HepG2 (cell line): ENCODE data around the gene UAP1L1.

Experiments used
- NFYB ChIP-seq: sonication (generic); formaldehyde crosslinking; IDR thresholded peaks from 2 replicates; pipeline ENCODE4 v1.4.0; 2020; ENCODE audit warnings: missing genetic modification reagents
- SETDB1 ChIP-seq: sonication (generic); formaldehyde crosslinking; IDR thresholded peaks from 2 replicates; pipeline ENCODE4 v1.5.1; 2020; ENCODE audit warnings: missing genetic modification reagents, mild to moderate bottlenecking, borderline replicate concordance
- TF ChIP-seq, protein P1 (sequence below): sonication (generic); formaldehyde crosslinking; IDR thresholded peaks from 2 replicates; pipeline ENCODE4 v1.5.0; 2020; ENCODE audit warnings: mild to moderate bottlenecking, missing genetic modification reagents, moderate library complexity
- TF ChIP-seq, protein P2 (sequence below): sonication (generic); formaldehyde crosslinking; IDR thresholded peaks from 2 replicates; pipeline ENCODE4 v1.5.1; 2020; ENCODE audit warnings: missing genetic modification reagents, mild to moderate bottlenecking, borderline replicate concordance

DNA sequence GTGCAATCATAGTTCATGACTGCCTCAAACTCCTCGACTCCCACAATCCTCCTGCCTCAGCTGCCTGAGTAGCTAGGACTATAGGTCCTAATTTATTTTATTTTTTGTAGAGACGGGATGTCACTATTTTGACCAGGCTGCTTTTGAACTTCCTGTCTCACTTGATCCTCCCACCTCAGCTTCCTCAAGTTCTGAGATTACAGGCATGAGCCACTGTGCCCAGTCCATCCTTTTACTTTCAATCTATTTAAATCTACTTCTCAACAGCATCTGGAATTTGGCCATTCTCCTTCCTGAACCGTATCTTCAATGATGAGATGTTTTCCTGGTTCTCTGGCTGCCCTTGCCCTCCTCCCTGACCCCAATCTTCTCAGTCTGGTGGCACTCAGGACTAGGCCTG lies 49.5 kb downstream of the UAP1L1 start:
- TF ChIP-seq NFYB (CRISPR knock-in tag) (no peak), SETDB1 (CRISPR knock-in tag) (no peak)
- TF ChIP-seq, protein P1, sequence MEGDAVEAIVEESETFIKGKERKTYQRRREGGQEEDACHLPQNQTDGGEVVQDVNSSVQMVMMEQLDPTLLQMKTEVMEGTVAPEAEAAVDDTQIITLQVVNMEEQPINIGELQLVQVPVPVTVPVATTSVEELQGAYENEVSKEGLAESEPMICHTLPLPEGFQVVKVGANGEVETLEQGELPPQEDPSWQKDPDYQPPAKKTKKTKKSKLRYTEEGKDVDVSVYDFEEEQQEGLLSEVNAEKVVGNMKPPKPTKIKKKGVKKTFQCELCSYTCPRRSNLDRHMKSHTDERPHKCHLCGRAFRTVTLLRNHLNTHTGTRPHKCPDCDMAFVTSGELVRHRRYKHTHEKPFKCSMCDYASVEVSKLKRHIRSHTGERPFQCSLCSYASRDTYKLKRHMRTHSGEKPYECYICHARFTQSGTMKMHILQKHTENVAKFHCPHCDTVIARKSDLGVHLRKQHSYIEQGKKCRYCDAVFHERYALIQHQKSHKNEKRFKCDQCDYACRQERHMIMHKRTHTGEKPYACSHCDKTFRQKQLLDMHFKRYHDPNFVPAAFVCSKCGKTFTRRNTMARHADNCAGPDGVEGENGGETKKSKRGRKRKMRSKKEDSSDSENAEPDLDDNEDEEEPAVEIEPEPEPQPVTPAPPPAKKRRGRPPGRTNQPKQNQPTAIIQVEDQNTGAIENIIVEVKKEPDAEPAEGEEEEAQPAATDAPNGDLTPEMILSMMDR (CRISPR knock-in tag) = no peak
- TF ChIP-seq, protein P2, sequence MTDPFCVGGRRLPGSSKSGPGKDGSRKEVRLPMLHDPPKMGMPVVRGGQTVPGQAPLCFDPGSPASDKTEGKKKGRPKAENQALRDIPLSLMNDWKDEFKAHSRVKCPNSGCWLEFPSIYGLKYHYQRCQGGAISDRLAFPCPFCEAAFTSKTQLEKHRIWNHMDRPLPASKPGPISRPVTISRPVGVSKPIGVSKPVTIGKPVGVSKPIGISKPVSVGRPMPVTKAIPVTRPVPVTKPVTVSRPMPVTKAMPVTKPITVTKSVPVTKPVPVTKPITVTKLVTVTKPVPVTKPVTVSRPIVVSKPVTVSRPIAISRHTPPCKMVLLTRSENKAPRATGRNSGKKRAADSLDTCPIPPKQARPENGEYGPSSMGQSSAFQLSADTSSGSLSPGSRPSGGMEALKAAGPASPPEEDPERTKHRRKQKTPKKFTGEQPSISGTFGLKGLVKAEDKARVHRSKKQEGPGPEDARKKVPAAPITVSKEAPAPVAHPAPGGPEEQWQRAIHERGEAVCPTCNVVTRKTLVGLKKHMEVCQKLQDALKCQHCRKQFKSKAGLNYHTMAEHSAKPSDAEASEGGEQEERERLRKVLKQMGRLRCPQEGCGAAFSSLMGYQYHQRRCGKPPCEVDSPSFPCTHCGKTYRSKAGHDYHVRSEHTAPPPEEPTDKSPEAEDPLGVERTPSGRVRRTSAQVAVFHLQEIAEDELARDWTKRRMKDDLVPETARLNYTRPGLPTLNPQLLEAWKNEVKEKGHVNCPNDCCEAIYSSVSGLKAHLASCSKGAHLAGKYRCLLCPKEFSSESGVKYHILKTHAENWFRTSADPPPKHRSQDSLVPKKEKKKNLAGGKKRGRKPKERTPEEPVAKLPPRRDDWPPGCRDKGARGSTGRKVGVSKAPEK = no peak
